ENCODE measurements around the gene HEY2. TPM values are rescaled to one million over a fixed set of nuclear protein-coding genes. Genes with fewer than 3 reads are reported as not detected.

The HEY2 gene
- total and polyA plus RNA-seq, 4 donors: 1.0 to 2.0 (median 1.4) TPM

DNA sequence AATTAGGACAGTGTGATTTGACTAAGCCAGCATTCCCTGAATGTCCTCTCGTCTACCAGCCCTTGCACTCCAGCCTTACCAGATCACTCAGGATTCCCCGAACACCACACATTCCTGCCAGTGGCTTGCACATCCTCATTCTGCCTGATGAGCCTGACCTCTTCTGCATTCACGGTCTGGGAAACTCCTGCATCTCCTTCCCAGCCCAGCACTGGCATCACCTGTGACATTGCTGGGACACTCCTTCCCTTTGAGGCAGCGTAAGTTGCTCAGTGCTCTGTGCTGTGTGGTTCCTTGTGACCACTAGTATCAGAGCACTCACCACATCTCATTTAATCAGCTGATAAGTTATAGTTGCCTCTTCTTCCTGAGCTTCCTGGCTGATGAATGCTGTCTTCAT is 58.6 kb downstream of the HEY2 start:
- 79% methylated on average over 4 of the region's 4 CpGs for WGBS
- H3K9me3 ChIP-seq (ENCODE audit: control insufficient read depth in 4 of 4, low read length in 3 of 4): no peaks in the 10 kb centered on the region
- DNase-seq (ENCODE audit: low spot score): no peak
- no peak overlapping the region for H3K9ac ChIP-seq (ENCODE audit: low read depth in 1 of 2, low read length in 2 of 2)
- H3K27ac ChIP-seq (ENCODE audit: low read depth in 1 of 2, low read length in 2 of 2): no peak overlapping the region
- peaks cover 0 to 2% (median 0%) of the 10 kb centered on the region in 4 donors for H3K36me3 ChIP-seq (ENCODE audit: control insufficient read depth in 4 of 4, insufficient read depth in 3 of 4, low read depth in 1 of 4, low read length in 3 of 4)
- TF ChIP-seq, protein P1, sequence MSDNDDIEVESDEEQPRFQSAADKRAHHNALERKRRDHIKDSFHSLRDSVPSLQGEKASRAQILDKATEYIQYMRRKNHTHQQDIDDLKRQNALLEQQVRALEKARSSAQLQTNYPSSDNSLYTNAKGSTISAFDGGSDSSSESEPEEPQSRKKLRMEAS (IDR thresholded peaks at IDR 0.05): no peak
- TF ChIP-seq TAF1 (conservative IDR thresholded peaks at IDR 0.05) (no peak), GABPA (IDR thresholded peaks at IDR 0.05 in 1 of 2, conservative IDR thresholded peaks at IDR 0.05 in 1 of 2) (no peak), FOXA1 (IDR thresholded peaks at IDR 0.05) (no peak), EGR1 (IDR thresholded peaks at IDR 0.05; ENCODE audit: low read depth in 2 of 2) (no peak), SP1 (IDR thresholded peaks at IDR 0.05) (no peak), HNF4G (IDR thresholded peaks at IDR 0.05) (no peak), NR2F2 (IDR thresholded peaks at IDR 0.05) (no peak), RXRA (IDR thresholded peaks at IDR 0.05) (no peak), JUND (IDR thresholded peaks at IDR 0.05) (no peak), HNF4A (conservative IDR thresholded peaks at IDR 0.05) (no peak), YY1 (IDR thresholded peaks at IDR 0.05) (no peak)
- TF ChIP-seq, protein P2, sequence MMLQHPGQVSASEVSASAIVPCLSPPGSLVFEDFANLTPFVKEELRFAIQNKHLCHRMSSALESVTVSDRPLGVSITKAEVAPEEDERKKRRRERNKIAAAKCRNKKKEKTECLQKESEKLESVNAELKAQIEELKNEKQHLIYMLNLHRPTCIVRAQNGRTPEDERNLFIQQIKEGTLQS (IDR thresholded peaks at IDR 0.05): no peak
- TF ChIP-seq, protein P3, sequence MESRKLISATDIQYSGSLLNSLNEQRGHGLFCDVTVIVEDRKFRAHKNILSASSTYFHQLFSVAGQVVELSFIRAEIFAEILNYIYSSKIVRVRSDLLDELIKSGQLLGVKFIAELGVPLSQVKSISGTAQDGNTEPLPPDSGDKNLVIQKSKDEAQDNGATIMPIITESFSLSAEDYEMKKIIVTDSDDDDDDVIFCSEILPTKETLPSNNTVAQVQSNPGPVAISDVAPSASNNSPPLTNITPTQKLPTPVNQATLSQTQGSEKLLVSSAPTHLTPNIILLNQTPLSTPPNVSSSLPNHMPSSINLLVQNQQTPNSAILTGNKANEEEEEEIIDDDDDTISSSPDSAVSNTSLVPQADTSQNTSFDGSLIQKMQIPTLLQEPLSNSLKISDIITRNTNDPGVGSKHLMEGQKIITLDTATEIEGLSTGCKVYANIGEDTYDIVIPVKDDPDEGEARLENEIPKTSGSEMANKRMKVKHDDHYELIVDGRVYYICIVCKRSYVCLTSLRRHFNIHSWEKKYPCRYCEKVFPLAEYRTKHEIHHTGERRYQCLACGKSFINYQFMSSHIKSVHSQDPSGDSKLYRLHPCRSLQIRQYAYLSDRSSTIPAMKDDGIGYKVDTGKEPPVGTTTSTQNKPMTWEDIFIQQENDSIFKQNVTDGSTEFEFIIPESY (IDR thresholded peaks at IDR 0.05): no peak
- TF ChIP-seq, protein P4, sequence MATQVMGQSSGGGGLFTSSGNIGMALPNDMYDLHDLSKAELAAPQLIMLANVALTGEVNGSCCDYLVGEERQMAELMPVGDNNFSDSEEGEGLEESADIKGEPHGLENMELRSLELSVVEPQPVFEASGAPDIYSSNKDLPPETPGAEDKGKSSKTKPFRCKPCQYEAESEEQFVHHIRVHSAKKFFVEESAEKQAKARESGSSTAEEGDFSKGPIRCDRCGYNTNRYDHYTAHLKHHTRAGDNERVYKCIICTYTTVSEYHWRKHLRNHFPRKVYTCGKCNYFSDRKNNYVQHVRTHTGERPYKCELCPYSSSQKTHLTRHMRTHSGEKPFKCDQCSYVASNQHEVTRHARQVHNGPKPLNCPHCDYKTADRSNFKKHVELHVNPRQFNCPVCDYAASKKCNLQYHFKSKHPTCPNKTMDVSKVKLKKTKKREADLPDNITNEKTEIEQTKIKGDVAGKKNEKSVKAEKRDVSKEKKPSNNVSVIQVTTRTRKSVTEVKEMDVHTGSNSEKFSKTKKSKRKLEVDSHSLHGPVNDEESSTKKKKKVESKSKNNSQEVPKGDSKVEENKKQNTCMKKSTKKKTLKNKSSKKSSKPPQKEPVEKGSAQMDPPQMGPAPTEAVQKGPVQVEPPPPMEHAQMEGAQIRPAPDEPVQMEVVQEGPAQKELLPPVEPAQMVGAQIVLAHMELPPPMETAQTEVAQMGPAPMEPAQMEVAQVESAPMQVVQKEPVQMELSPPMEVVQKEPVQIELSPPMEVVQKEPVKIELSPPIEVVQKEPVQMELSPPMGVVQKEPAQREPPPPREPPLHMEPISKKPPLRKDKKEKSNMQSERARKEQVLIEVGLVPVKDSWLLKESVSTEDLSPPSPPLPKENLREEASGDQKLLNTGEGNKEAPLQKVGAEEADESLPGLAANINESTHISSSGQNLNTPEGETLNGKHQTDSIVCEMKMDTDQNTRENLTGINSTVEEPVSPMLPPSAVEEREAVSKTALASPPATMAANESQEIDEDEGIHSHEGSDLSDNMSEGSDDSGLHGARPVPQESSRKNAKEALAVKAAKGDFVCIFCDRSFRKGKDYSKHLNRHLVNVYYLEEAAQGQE (IDR thresholded peaks at IDR 0.05): no peak
- TF ChIP-seq, protein P5, sequence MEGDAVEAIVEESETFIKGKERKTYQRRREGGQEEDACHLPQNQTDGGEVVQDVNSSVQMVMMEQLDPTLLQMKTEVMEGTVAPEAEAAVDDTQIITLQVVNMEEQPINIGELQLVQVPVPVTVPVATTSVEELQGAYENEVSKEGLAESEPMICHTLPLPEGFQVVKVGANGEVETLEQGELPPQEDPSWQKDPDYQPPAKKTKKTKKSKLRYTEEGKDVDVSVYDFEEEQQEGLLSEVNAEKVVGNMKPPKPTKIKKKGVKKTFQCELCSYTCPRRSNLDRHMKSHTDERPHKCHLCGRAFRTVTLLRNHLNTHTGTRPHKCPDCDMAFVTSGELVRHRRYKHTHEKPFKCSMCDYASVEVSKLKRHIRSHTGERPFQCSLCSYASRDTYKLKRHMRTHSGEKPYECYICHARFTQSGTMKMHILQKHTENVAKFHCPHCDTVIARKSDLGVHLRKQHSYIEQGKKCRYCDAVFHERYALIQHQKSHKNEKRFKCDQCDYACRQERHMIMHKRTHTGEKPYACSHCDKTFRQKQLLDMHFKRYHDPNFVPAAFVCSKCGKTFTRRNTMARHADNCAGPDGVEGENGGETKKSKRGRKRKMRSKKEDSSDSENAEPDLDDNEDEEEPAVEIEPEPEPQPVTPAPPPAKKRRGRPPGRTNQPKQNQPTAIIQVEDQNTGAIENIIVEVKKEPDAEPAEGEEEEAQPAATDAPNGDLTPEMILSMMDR (IDR thresholded peaks at IDR 0.05; ENCODE audit: low read depth, low read length, missing input control): no peak
- H3K4me3 ChIP-seq (ENCODE audit: low read depth in 1 of 3, low read length in 3 of 3): no peak overlapping the region
- H3K27me3 ChIP-seq (ENCODE audit: control insufficient read depth in 4 of 4, insufficient read depth in 4 of 4, low read length in 3 of 4): no peaks in the 10 kb centered on the region
- H3K4me1 ChIP-seq (ENCODE audit: control insufficient read depth in 4 of 4, insufficient read depth in 4 of 4, low read length in 3 of 4): peaks cover 0 to 3% (median 2%) of the 10 kb centered on the region in 4 donors

DNA sequence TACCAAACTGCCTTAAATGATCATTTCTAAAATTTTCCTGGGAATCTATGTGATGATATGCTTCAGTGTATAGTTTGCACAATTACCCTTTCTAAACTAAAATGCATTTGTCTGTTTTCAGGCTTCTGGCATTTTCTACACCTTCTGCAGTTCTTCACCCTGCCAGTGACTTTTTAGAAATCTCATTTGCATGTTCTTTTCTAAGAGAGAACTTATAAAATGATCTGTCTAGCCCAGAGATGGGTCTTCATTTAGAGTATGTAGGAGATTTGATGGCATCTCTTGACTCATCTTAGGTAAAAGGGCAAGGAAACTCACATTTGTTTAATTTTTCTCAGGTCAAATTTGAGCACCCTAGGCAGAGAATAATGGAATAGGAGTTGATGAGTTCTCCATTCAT is 59.2 kb downstream of the HEY2 start:
- Histone ChIP-seq H3K36me3 (ENCODE audit: control insufficient read depth in 4 of 4, insufficient read depth in 3 of 4, low read depth in 1 of 4, low read length in 3 of 4) (peaks cover 0 to 2% (median 0%) of the 10 kb centered on the region in 4 donors), H3K4me3 (ENCODE audit: low read depth in 1 of 3, low read length in 3 of 3) (no peak overlapping the region), H3K4me1 (ENCODE audit: control insufficient read depth in 4 of 4, insufficient read depth in 4 of 4, low read length in 3 of 4) (peaks cover 0 to 3% (median 2%) of the 10 kb centered on the region in 4 donors), H3K27ac (ENCODE audit: low read depth in 1 of 2, low read length in 2 of 2) (no peak overlapping the region), H3K9me3 (ENCODE audit: control insufficient read depth in 4 of 4, low read length in 3 of 4) (no peaks in the 10 kb centered on the region), H3K27me3 (ENCODE audit: control insufficient read depth in 4 of 4, insufficient read depth in 4 of 4, low read length in 3 of 4) (no peaks in the 10 kb centered on the region), H3K9ac (ENCODE audit: low read depth in 1 of 2, low read length in 2 of 2) (no peak overlapping the region)
- no peak for DNase-seq (ENCODE audit: low spot score)
- TF ChIP-seq, protein P5 (IDR thresholded peaks at IDR 0.05; ENCODE audit: low read depth, low read length, missing input control): no peak
- TF ChIP-seq SP1 (IDR thresholded peaks at IDR 0.05) (no peak), GABPA (IDR thresholded peaks at IDR 0.05 in 1 of 2, conservative IDR thresholded peaks at IDR 0.05 in 1 of 2) (no peak), EGR1 (IDR thresholded peaks at IDR 0.05; ENCODE audit: low read depth in 2 of 2) (no peak), TAF1 (conservative IDR thresholded peaks at IDR 0.05) (no peak), HNF4A (conservative IDR thresholded peaks at IDR 0.05) (no peak), FOXA1 (IDR thresholded peaks at IDR 0.05) (no peak), NR2F2 (IDR thresholded peaks at IDR 0.05) (no peak)
- TF ChIP-seq, protein P1 (IDR thresholded peaks at IDR 0.05): no peak
- TF ChIP-seq, protein P3 (IDR thresholded peaks at IDR 0.05): no peak

Measured in liver (tissue), 9 donors.